Urinary bladder (tissue), 2 donors: ENCODE measurements around the gene TMEM52. TPM values are rescaled to one million over a fixed set of nuclear protein-coding genes. Genes with fewer than 3 reads are reported as not detected.

Experiments
- polyA plus RNA-seq: library from polyadenylated mRNA; stranded (reverse); fragments of 200-250 nt; gene quantifications from one replicate; pipeline ENCODE4 v1.2.3, GENCODE V29; 2013
- total RNA-seq: library from RNA; depleted of rRNA; stranded (reverse); fragments of >200 nt; gene quantifications from one replicate; pipeline ENCODE4 v1.2.3, GENCODE V29; 2014
- donor health status: healthy.

TMEM52 gene
- total and polyA plus RNA-seq, 2 donors: 1.0 TPM; not detected in 1

Other genes with a start within 250 kb of the TMEM52 start
- gene SLC35E2B, start 226.5 kb downstream of the TMEM52 start, total RNA-seq: 29.9 TPM
- gene SLC35E2B, start 226.5 kb downstream of the TMEM52 start, polyA plus RNA-seq: 34.5 TPM
- 15.2 TPM for gene CDK11A, start 194.9 kb downstream of the TMEM52 start, total RNA-seq
- 20.2 TPM for gene CDK11A, start 194.9 kb downstream of the TMEM52 start, polyA plus RNA-seq
- gene NADK, start 140.8 kb downstream of the TMEM52 start, total RNA-seq: 28.0 TPM
- 57.9 TPM for gene NADK, start 140.8 kb downstream of the TMEM52 start, polyA plus RNA-seq
- 123 TPM for gene GNB1, start 28.2 kb downstream of the TMEM52 start, total RNA-seq
- gene GNB1, start 28.2 kb downstream of the TMEM52 start, polyA plus RNA-seq: 200 TPM
- 0.37 TPM for gene CALML6, start 4.0 kb downstream of the TMEM52 start, total RNA-seq
- gene CALML6, start 4.0 kb downstream of the TMEM52 start, polyA plus RNA-seq: 0.22 TPM
- 0.11 TPM for gene CFAP74, start 84.5 kb upstream of the TMEM52 start, total RNA-seq
- 0.23 TPM for gene CFAP74, start 84.5 kb upstream of the TMEM52 start, polyA plus RNA-seq
- 0.95 TPM for gene GABRD, start 100.1 kb upstream of the TMEM52 start, total RNA-seq
- gene GABRD, start 100.1 kb upstream of the TMEM52 start, polyA plus RNA-seq: 1.2 TPM
- 6.6 TPM for gene PRKCZ, start 131.1 kb upstream of the TMEM52 start, total RNA-seq
- gene PRKCZ, start 131.1 kb upstream of the TMEM52 start, polyA plus RNA-seq: 6.3 TPM